K562 (cell line): ENCODE data around the gene ARMC9. TPM values are rescaled to one million over a fixed set of nuclear protein-coding genes. Genes with fewer than 3 reads are reported as not detected.

Experiments used
- ATAC-seq: fragments of 200-7000 bp; cut with Tn5 transposase; 3 replicates; pipeline ENCODE4 v1.9.1; 2020; ENCODE audit warnings: moderate library complexity
- BruUV-seq: library from RNA; stranded (reverse); fragments of 400-500 nt; replicated peaks from 2 replicates; lab custom pipeline; 2021; lab: Mats Ljungman, UMichigan
- CTCF ChIA-PET: fragments of 300-600 bp; formaldehyde crosslinking; extraction: SDS; loops from one replicate; lab custom pipeline; 2021; ENCODE audit warnings: low intra/inter-chr PET ratio; lab: Yijun Ruan, JAX
- POLR2A ChIA-PET: fragments of 300-600, 350-650 bp; sonication (Branson Sonifier 250); formaldehyde crosslinking; extraction: SDS; loops from one replicate; lab custom pipeline; 2021; ENCODE audit warnings: antibody characterized with exemption, inconsistent platforms; lab: Yijun Ruan, JAX
- DNase-seq, 4 experiments: peaks; one replicate each; pipeline versions ENCODE4 v3.0.0 to v3.0.0-alpha.2; 2011 to 2018; ENCODE audit warnings: low spot score in 3 of 4, mixed read lengths in 3 of 4; ENCODE audit errors: extremely low read depth in 1 of 4
- FAIRE-seq: peaks from 2 replicates; lab custom pipeline; 2011; peaks lifted over from hg19 to GRCh38; lab: Jason Lieb, UNC
- H2AFZ ChIP-seq: 2 replicates; pipeline ENCODE4 v1.6.0; 2011; ENCODE audit warnings: low read depth, low read length, control low read depth, inconsistent platforms
- H3K27ac ChIP-seq: fragments of 200-600 bp; 3 replicates; pipeline ENCODE4 v1.8.0; 2011; ENCODE audit warnings: low read depth, mild to moderate bottlenecking, control low read depth, inconsistent platforms, low read length, moderate library complexity, mixed read lengths; ENCODE audit errors: extremely low read depth
- H3K27me3 ChIP-seq, 2 experiments: fragments of 300-600 bp in 1 of 2; 2 replicates in 1 of 2; 3 replicates in 1 of 2; pipeline versions ENCODE4 v1.6.0 to v1.8.0; 2011; ENCODE audit warnings: inconsistent platforms in 2 of 2, low read length in 2 of 2, mild to moderate bottlenecking in 1 of 2, mixed read lengths in 1 of 2, moderate library complexity in 1 of 2; ENCODE audit not compliant: control insufficient read depth in 2 of 2, insufficient read depth in 2 of 2
- H3K36me3 ChIP-seq: fragments of 300-600 bp; 3 replicates; pipeline ENCODE4 v1.8.0; 2011; ENCODE audit warnings: mild to moderate bottlenecking, low read length, inconsistent platforms; ENCODE audit not compliant: control insufficient read depth, insufficient read depth
- H3K4me1 ChIP-seq, 2 experiments: fragments of 200-600 bp in 1 of 2; replicated peaks in 1 of 2; 2 replicates in 1 of 2; 3 replicates in 1 of 2; pipeline versions ENCODE4 v1.5.1 to v1.8.0; 2011; ENCODE audit warnings: inconsistent platforms in 2 of 2, low read length in 2 of 2, mild to moderate bottlenecking in 1 of 2, mixed read lengths in 1 of 2, moderate library complexity in 1 of 2; ENCODE audit not compliant: control insufficient read depth in 2 of 2, insufficient read depth in 2 of 2
- H3K4me2 ChIP-seq: 2 replicates; pipeline ENCODE4 v1.6.1; 2011; ENCODE audit warnings: low read length, control low read depth, inconsistent platforms, mixed read lengths; ENCODE audit not compliant: insufficient read depth
- H3K4me3 ChIP-seq: fragments of 200-600 bp; sonication (generic), shearing (Covaris generic); 2 replicates; pipeline ENCODE4 v1.5.1; 2016; ENCODE audit warnings: control low read depth, inconsistent platforms
- H3K79me2 ChIP-seq: fragments of 200-600 bp; 3 replicates; pipeline ENCODE4 v1.8.0; 2011; ENCODE audit warnings: low read length, inconsistent platforms; ENCODE audit not compliant: control insufficient read depth, insufficient read depth
- H3K9ac ChIP-seq, 2 experiments: 2 replicates each; pipeline versions ENCODE4 v1.6.0 to v1.6.1; 2011; ENCODE audit warnings: low read depth in 2 of 2, low read length in 2 of 2, control low read depth in 1 of 2, inconsistent platforms in 1 of 2, mild to moderate bottlenecking in 1 of 2, mixed read lengths in 1 of 2; ENCODE audit not compliant: insufficient read depth in 1 of 2
- H3K9me1 ChIP-seq: one replicate; pipeline ENCODE4 v1.6.0; 2011; ENCODE audit warnings: inconsistent platforms, mild to moderate bottlenecking, low read length, moderate library complexity; ENCODE audit not compliant: control insufficient read depth, insufficient read depth
- H3K9me3 ChIP-seq: replicated peaks from 2 replicates; pipeline ENCODE4 v1.5.1; 2011; ENCODE audit warnings: low read depth, low read length, inconsistent platforms; ENCODE audit not compliant: control insufficient read depth, insufficient read depth
- H4K20me1 ChIP-seq: replicated peaks from 2 replicates; pipeline ENCODE4 v1.6.1; 2011; ENCODE audit warnings: low read length, inconsistent platforms, mixed read lengths; ENCODE audit not compliant: control insufficient read depth, insufficient read depth
- HMG20A ChIP-seq: fragments of 450-650 bp; formaldehyde crosslinking; conservative IDR thresholded peaks from 2 replicates; pipeline ENCODE4 v1.4.0; 2020; ENCODE audit warnings: mild to moderate bottlenecking, mixed read lengths
- KAT2B ChIP-seq: IDR thresholded peaks from one replicate; pipeline ENCODE4 v1.6.1; 2012; ENCODE audit warnings: low read depth, mild to moderate bottlenecking, control low read depth, inconsistent platforms, low read length, moderate library complexity
- NFIC ChIP-seq: fragments of 450-650 bp; IDR thresholded peaks from 2 replicates; pipeline ENCODE4 v1.6.1; 2017; ENCODE audit warnings: mild to moderate bottlenecking, inconsistent platforms
- NFIX ChIP-seq: fragments of 250-450 bp; sonication (Bioruptor Pico); IDR thresholded peaks from 2 replicates; pipeline ENCODE4 v1.4.0; 2020; ENCODE audit warnings: low read depth, mild to moderate bottlenecking, moderate library complexity
- NFYB ChIP-seq: IDR thresholded peaks from 2 replicates; pipeline ENCODE4 v1.6.1; 2011; ENCODE audit warnings: mild to moderate bottlenecking, moderate library complexity; ENCODE audit not compliant: insufficient read length; ENCODE audit errors: extremely low read depth
- PHB2 ChIP-seq: fragments of 450-650 bp; IDR thresholded peaks from 2 replicates; pipeline ENCODE4 v1.6.1; 2017; ENCODE audit warnings: low read depth
- POLR2G ChIP-seq: fragments of 200-400 bp; formaldehyde crosslinking; IDR thresholded peaks from 2 replicates; pipeline ENCODE4 v1.6.1; 2017; ENCODE audit warnings: low read depth, mild to moderate bottlenecking, antibody characterized with exemption, low read length, moderate library complexity
- SMARCE1 ChIP-seq: fragments of 450-650 bp; IDR thresholded peaks from 2 replicates; pipeline ENCODE4 v1.7.1; 2016; ENCODE audit warnings: mild to moderate bottlenecking
- TEAD2 ChIP-seq: fragments of 450-650 bp; IDR thresholded peaks from 2 replicates; pipeline ENCODE4 v1.6.1; 2016; ENCODE audit warnings: missing genetic modification characterization, control low read depth, missing compliant biosample characterization
- UBTF ChIP-seq, 2 experiments: IDR thresholded peaks; 2 replicates each; pipeline ENCODE4 v1.6.1; 2012; ENCODE audit warnings: improper control_type of control experiment in 2 of 2, low read depth in 2 of 2, low read length in 2 of 2, borderline replicate concordance in 1 of 2
- ZNF274 ChIP-seq: IDR thresholded peaks from 2 replicates; pipeline ENCODE4 v1.6.1; 2011; ENCODE audit warnings: low read depth, mild to moderate bottlenecking, low read length, moderate library complexity, borderline replicate concordance
- WGBS: fragments of 100-300 bp; shearing (Covaris generic); methylation state at CpG from one replicate; pipeline ENCODE4 v1.1.6; 2016; ENCODE audit warnings: low coverage, mixed read lengths; ENCODE audit not compliant: insufficient coverage; ENCODE audit errors: missing lambda C conversion rate; 5-methylcytosine and 5-hydroxymethylcytosine counted together
- in situ Hi-C: fragments of 300-500 bp; cut with MboI; formaldehyde crosslinking; loops from 4 replicates; pipeline ENCODE4 v1.15.0; 2018; ENCODE audit warnings: inconsistent platforms, mixed read lengths
- intact Hi-C: fragments of 100-400 bp; cut with micrococcal nuclease; formaldehyde crosslinking; loops from 2 replicates; pipeline ENCODE4 v1.14.2; 2022
- polyA plus RNA-seq, 8 experiments: library from polyadenylated mRNA; depleted of rRNA in 4 of 8; stranded (reverse) in 5 of 8; unstranded in 3 of 8; fragments of >200 nt; fragmentation: Nextera tagmentation in 2 of 8; fragmentation: Illumina TruSeq in 1 of 8; extraction: Ambion mirVana in 2 of 8; extraction: Trizol in 1 of 8; gene quantifications; 2 replicates each; pipeline versions ENCODE4 v1.2.1 to v1.2.3, GENCODE V29; 2011 to 2014; ENCODE audit warnings: inconsistent platforms in 1 of 8, missing spikeins in 1 of 8
- total RNA-seq, 7 experiments: library from RNA; depleted of rRNA in 6 of 7; stranded (reverse); fragments of >200 nt in 6 of 7; fragmentation: Illumina TruSeq in 2 of 7; extraction: Trizol in 2 of 7; gene quantifications; 2 replicates each; pipeline versions ENCODE4 v1.2.1 to v1.2.3, GENCODE V29; 2011 to 2021; ENCODE audit warnings: low replicate concordance in 1 of 7

The ARMC9 gene
- total and polyA plus RNA-seq, 9 of the 15 experiments (the other 6 are each of a cell fraction or from before 2014, with no cell fraction given), result 0.36 to 2.3 (median 1.1) TPM

DNA sequence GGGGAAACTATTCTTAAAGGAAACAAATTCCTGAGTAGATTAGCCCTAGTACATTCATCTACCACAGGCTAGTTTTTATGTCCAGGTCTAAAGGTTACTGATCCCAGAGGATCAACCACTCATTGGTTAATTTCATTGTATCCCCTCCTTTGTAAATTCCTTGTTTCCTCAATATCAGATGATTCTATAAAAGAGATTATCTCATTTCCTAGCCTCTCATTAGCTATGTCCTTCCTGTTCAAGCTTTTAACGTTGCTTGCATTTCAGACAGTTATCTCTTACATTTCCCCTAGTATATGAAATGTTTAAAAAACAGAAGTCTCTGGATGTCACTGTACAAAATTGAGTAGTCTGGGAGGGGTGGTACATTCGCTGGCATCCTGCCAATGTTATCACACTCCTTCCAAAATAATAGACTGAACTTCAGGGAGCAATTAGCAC is 24.2 kb upstream of the ARMC9 start:
- in situ Hi-C loops, result no loop called here
- Histone ChIP-seq H3K79me2 (no peaks in the 10 kb centered on the region), H3K9me1 (no peaks in the 10 kb centered on the region), H3K4me1 (no peaks in the 10 kb centered on the region), H3K4me3 (no peak overlapping the region), H3K9me3 (no peaks in the 10 kb centered on the region), H3K27me3 (no peaks in the 10 kb centered on the region), H4K20me1 (no peaks in the 10 kb centered on the region), H3K4me2 (no peak overlapping the region), H3K9ac (no peak overlapping the region), H2AFZ (no peak overlapping the region), H3K27ac (no peak overlapping the region), H3K36me3 (peaks cover 49% of the 10 kb centered on the region)
- intact Hi-C loops, result no loop called here
- ChIA-PET CTCF (no interaction called here), POLR2A (no interaction called here)
- no peak for FAIRE-seq
- DNase-seq, result no peak
- no TSS peak for BruUV-seq
- no peak for ATAC-seq
- WGBS, result 47% methylated on average over 2 of the region's 2 CpGs
- TF ChIP-seq PHB2 (no peak), NFYB (no peak), SMARCE1 (no peak), KAT2B (no peak), NFIX (CRISPR knock-in tag) (peak; percentile 70), ZNF274 (no peak), POLR2G (no peak), HMG20A (CRISPR knock-in tag) (no peak), TEAD2 (tag) (no peak), NFIC (peak; percentile 86), UBTF (IDR thresholded peaks at IDR 0.05; ENCODE audit: borderline replicate concordance in 1 of 2, low read depth in 2 of 2, low read length in 2 of 2) (no peak)
